Stimulated activated CD8-positive, alpha-beta memory T cell treated with anti-CD3 and anti-CD28 coated beads, Interleukin-15, amount 100 ng/mL, for 1 hour (primary cell): ENCODE results near the gene ZNF469.

Experiments
- DNase-seq: peaks from one replicate; pipeline ENCODE4 v3.0.0-alpha.2; 2020; ENCODE audit warnings: low read depth

ZNF469 gene

GRCh38 chr16:88391144-88391850, 8.5 kb downstream of the ZNF469 start:
- no peak for DNase-seq

GRCh38 chr16:88392111-88392510, 9.4 kb downstream of the ZNF469 start:
- no peak for DNase-seq

GRCh38 chr16:88392616-88393015, 9.9 kb downstream of the ZNF469 start:
- DNase-seq: no peak

- DNase-seq: no peak
These were observed 10.3 kb downstream of the ZNF469 start for GRCh38 chr16:88393034-88393433.

DNA sequence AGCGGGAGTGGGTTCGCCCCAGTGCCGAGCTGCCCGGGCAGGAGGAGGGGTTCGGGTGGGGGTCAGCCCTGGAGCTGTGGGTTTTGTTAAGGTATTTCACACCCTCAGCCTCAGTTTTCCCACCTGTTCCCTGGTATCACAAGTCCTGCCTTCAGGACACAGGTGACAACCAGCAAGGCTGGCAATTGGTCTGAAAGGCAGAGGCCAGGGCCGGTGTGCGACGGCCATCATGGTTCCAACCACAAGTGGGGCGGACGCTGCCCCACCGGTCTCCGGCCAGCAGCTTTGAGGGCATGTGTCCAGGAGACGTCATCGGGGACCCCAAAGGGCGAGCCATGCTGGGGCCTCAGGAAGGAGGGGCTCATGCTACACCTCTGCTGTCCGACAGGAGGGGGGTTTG, 10.8 kb downstream of the ZNF469 start:
- no peak for DNase-seq

DNA sequence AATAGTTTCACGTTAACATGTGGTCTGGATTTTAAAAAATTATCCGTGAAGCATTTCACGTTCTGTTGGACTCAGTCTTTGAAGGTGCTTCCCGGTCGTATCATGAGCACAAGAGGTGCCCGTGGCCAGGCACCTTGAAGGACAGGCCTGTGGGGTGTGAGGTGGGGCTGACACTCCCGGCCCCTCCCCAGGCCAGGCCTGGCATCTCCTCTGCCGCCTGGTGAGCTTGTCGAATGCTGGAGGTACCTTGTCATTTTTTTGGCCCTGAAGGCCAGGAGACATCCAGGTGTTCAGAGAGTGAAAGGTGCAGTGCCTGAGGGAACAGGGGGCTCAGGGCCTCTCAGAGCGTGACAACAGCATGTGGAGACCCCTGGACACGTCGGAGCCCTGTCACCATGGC, 11.7 kb downstream of the ZNF469 start:
- DNase-seq: no peak

DNA sequence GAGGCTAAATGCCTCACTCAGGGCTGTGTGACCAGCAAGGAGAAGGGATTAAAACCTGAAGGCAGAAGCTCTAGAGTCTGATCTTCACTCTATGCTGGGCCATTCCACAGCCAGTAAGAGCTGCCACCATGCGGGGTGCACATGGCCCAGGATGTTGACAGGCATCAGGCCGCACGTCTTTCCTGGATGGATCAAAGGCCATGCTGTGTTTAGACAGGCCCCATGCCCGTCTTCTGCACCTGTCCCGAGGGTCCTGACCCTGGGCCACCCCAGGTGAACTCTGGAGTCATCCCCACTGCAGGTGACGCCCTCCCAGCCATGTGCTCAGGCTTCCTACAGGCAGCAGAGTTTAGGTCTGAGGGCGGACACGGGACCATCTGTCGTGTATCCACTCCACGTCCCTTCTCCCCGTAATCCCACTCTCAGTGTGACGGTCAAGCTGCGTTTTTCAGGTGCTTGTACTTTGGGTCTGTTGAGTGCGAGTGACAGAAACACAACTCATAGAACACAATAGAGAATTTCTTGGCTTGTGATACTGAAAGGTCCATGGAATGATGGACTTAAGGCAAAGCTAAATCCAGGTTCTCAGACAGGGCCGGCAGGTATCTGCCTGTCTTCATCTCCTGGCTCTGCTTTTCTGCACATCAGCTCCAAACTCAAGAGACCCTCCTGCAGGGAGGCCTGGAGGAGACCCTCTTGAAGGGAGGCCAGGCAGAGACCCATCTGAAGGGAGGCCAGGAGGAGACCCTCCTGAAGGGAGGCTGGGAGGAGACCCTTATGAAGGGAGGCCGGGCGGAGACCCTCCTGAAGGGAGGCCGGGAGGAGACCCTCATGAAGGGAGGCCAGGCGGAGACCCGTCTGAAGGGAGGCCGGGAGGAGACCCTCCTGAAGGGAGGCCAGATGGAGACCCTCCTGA, 13.2 kb downstream of the ZNF469 start:
- no peak for DNase-seq

- no peak for DNase-seq
These were observed 15.6 kb downstream of the ZNF469 start for GRCh38 chr16:88398170-88398873.

- no peak for DNase-seq
These were observed 16.1 kb downstream of the ZNF469 start for GRCh38 chr16:88398874-88399178.

DNA sequence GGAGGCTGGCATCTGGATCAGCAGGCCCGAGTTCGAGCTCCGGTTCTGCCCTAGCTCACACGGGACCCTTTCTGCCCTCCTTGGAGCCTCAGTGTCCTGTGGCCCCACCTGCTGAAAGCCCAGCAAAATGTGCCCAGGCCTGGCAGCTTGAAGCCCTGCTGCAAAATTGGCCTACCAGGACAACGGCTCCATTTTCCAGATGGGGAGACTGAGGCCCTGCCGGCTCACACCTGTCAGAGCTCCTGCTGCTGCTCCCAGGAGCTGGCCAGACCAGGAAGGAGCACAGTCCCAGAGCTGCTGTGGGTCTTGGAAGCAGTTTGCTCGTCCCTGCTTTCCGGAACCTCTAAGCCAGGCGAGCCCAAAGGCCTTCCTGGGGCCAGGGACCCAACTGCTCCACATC, 17.4 kb downstream of the ZNF469 start:
- no peak for DNase-seq

DNA sequence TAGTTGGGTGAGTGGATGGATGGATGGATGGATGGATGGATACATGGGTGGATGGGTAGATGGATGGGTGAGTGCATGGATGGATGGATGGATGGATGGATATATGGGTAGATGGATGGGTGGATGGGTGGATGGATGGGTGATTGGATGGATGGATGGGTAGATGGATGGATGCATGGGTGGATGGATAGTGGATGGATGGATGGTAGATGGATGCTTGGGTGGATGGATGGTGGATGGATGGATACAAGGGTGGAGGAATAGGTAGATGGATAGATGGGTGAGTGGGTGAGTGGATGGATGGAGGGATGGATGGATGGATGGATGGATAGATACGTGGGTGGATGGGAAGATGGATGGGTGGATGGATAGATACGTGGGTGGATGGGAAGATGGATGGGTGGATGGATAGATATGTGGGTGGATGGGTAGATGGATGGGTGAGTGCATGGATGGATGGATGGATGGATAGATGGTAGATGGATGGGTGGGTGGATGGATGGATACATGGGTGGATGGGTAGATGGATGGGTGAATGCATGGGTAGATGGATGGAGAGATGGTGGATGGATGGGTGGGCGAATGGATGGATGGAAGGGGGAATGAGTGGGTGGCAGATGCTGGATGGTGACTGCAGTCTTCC, 19.0 kb downstream of the ZNF469 start:
- no peak for DNase-seq

DNA sequence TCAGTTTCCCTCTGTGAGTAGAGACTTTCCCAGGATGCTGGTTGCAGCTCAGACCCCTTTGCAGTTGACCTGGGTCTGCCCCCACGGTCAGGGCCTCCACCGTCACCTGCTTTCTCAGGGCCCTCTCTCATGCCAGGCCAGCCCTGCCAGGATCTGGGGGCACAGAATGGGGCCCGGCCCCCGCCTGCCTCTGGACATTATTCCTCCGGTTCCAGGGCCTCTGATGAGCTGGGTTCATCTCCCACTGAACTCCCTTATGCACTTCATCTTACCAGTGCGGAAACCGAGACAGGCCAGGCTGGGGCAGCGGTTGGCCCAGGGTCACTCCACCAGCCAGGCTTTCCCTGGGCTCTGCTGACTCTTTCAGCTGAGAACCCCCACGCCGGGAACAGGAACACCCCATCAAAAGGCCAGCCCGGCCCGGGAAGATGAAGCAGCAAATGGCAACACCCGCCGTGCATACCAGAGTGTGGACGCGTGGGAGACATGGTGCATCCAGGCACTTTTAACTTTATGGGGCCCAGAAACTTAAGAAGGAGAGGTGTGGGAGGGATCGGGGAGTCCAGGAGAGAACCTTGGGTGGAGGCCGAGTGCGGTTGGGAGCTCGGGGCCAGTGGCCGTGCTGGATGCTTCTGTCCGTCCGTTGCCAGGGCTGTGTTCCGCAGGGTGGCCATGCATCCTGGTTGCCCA, 19.9 kb downstream of the ZNF469 start:
- no peak for DNase-seq

DNA sequence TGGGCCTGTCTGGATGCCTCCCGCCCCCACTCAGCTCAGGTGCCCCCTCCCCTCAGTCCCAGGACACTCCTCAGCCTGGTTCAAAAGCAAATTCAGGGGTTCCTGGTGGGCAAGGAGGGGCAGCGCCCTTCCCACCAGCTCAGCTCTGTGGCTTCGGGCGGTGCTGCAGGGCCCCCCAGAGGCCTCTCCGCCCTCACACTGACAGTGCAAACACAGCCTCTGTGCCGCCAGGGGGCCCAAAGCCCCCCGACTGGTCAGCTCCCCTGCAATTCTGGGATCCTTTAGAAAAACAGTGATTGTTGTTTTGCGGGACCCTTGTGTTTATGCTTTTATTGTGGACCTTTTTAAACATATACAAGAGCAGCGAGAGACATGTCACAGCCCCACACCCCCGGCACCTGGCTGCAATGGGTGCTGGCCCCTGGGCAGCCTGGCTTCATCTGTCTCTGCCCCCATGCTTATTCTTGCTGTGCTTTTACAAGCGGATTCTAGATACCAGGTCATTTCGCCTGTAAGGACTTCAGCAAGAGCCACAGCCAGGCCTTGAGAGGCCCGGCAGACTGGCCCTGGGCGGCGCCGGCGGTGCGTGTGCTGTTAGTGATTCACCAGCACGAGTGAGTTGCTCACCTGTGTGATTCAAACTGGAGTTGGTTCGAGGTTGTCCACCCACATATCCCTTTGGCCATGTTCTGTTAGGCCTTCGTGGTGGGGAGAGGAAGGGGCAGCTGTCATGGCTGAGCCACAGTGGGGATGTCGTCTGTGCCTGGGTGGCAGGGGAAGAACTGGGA, 21.2 kb downstream of the ZNF469 start:
- no peak for DNase-seq

- DNase-seq: no peak
These were observed 22.0 kb downstream of the ZNF469 start for GRCh38 chr16:88404769-88405168.

- DNase-seq: no peak
These were observed 22.7 kb downstream of the ZNF469 start for GRCh38 chr16:88405216-88406060.

DNA sequence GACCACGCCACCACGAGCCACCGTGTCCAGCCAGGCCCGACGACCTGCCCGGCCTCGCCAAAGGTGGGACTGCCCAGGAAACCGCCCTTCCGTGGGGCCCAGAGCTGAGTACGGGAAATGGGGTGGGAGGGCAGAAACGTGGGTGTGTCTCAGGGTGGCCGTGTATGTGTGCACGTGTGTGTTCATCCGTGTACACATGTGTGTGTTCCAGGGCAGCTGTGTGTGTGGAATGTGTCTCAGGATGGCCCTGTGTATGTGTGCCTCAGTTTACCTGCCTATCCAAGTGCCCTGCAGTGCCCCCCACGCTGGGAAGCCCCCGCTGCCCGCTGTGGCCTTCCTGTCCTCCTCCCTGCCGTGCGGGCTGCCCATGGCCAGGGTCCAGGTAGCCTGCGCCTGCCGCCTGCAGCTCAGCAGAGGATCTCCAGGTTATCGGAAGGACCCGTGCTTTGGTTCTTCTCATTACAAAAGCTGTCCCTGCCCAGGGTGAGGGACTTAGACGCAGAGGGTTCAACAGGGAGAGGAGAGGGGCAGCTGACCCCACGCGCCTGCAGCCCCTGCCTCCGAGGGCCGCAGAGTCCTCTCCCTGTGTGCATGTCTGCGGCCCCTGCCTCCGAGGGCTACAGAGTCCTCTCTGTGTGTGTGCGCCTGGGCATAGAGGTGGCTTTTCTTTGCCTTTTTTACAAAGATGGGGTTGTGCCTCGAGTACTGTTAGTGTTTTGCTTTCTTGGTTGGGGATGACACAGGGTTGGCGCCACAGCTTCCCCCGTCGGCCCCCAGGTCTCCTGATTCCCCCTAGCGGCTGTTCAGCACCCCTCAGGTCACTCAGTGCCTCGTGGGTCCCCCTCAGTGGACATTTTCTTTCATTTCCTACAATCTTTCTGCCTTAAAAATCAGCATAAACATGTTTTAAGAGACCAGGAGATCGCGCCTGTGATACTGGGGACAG, 23.6 kb downstream of the ZNF469 start:
- no peak for DNase-seq

GRCh38 chr16:88407042-88407420, 24.3 kb downstream of the ZNF469 start:
- DNase-seq: no peak

DNA sequence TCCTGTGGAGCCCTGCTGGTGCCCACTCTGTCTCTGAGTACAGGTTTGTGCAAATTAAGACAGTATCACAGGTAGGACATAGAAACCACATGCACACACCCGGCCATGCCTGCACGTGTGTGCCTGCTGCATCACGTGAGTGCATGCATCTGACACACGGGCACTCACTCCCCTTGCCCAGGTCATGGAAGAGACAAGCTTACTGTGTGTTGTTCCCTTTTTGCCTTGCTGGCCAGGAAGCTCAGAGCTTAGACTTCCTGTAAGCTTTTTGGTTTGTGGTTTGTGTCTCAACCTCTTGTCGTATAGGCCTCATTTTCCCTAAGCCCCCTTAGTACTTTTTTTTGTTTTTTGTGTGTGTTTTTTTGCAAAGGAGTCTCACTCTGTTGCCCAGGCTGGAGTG, 25.0 kb downstream of the ZNF469 start:
- DNase-seq: no peak

DNA sequence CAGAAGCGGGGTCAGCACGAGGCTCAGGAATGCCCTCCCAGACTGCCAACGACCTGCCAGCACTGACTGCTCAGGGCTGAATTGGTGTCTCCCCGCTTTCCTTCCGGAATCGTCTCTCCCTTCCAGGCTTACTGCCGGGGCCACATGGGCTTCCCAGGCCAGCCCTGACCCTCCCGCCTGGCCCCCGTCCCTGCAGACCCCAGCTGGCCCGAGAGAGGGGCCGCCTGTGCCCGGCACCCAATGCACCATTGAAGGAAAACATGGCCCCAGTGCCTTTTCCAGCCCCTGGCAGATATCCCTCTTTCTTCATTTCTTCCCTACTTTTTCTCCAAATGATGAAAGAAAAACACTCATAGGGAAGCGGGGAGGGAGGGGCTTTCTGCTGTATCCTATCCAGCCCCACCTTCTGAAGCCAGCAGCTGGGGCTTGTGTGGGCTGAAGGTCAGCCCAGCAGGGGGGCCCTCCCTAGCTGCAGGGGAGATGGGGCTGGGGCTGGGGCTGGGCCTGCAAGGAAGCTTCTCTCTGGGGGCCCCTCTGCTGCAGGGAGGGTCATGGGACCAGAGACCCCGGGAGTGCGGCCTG, 25.9 kb downstream of the ZNF469 start:
- DNase-seq: no peak
